ENCODE measurements around the gene TRAPPC3L.
A peak's percentile ranks its signal among the peaks of the same experiment; 100 is the strongest.

Gene TRAPPC3L

DNA sequence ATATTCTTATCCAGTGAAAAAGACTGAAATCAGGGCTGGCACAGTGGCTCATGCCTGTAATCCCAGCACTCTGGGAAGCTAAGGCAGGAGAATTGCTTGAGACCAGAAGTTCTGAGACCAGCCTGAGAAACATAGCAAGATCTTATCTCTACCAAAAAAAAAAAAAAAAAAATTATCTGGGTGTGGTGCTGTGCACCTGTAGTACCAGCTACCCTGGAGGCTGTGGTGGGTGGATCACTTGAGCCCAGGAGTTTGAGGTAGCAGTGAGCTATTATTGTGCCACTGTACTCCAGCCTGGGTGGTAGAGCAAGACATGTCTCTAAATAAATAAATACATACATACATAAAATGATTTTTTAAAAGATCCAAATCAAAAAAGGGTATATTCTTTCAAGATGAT, 78.0 kb downstream of the TRAPPC3L start:
- Histone ChIP-seq H3K27ac (ENCODE audit: low read depth, low read length) (no peak overlapping the region), H2BK120ac (ENCODE audit: insufficient read depth, low read length, poor library complexity) (no peak overlapping the region), H4K12ac (ENCODE audit: low read depth, low read length) (no peak overlapping the region), H3K14ac (ENCODE audit: low read length) (no peak overlapping the region), H2BK12ac (ENCODE audit: low read length) (no peak overlapping the region), H3K4me2 (ENCODE audit: low read length) (no peak overlapping the region), H3K18ac (ENCODE audit: low read length) (no peak overlapping the region), H2BK5ac (ENCODE audit: low read depth, low read length, poor library complexity) (no peak overlapping the region), H2AK5ac (ENCODE audit: low read length) (no peak overlapping the region), H3K23ac (ENCODE audit: low read length) (no peak overlapping the region), H3K9ac (ENCODE audit: low read length) (no peak overlapping the region), H4K8ac (ENCODE audit: low read depth, low read length) (no peak overlapping the region), H3K9me3 (ENCODE audit: insufficient read depth, low read depth, low read length) (no peaks in the 10 kb centered on the region), H3K4me1 (ENCODE audit: control insufficient read depth in 1 of 2, insufficient read depth in 2 of 2, low read length in 2 of 2) (peaks cover 0 to 1% of the 10 kb centered on the region in 2 experiments), H3K36me3 (ENCODE audit: control insufficient read depth in 1 of 2, insufficient read depth in 2 of 2, low read length in 2 of 2) (no peaks in the 10 kb centered on the region), H3K79me2 (ENCODE audit: control insufficient read depth, insufficient read depth, low read length, poor library complexity) (no peaks in the 10 kb centered on the region), H3K27me3 (ENCODE audit: insufficient read depth, low read length) (no peaks in the 10 kb centered on the region), H3K79me1 (ENCODE audit: low read length) (no peaks in the 10 kb centered on the region), H3K4me3 (ENCODE audit: low read depth, low read length) (no peak overlapping the region), H4K91ac (ENCODE audit: low read depth, low read length) (no peak overlapping the region), H2AFZ (ENCODE audit: insufficient read depth, low read length, poor library complexity) (no peak overlapping the region), H3K4ac (ENCODE audit: low read depth, low read length) (no peak overlapping the region)
- DNase-seq = no peak

DNA sequence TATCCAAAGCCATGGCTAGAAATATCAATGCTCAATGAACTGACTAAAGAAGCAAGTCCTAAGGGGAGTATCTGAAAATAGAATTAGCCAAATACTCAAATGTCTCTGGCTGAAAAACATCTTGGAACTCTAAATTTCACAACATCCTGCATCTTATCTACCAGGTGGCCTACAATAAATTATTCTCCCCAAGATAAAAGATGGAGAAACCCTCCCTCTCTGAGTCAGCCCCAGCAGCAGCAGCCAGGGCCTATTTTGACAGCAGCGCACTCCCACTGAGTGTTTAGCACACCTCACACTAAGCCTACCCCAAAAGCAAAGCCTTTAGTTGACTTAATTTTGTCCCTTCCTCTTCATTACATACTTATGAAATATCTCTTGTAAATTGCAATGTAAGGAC, 78.4 kb downstream of the TRAPPC3L start:
- H3K9me3 ChIP-seq (ENCODE audit: insufficient read depth, low read depth, low read length) = no peaks in the 10 kb centered on the region

DNA sequence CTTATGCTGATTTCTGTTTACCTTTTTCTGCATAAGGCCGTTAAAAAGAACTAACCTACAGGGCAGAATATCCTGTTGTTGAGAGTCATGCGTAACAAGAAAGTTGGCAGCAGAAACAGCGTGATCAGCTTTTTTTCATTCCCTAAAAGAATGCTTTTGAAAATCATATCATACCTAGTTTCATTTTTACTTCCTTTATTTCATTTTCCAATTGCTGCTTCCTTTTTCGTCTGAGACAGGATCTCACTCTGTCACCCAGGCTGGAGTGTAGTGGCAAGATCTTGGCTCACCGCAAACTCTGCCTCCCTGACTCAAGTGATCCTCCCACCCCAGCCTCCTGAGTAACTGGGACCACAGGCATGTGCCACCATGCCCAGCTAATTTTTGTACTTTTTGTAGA, 80.2 kb downstream of the TRAPPC3L start:
- WGBS (ENCODE audit: extremely low coverage, insufficient coverage, insufficient read length) = no CpG with 5 or more reads among the region's 5 CpGs
- no peak overlapping the region for H3K4me3 ChIP-seq (ENCODE audit: low read depth, low read length)
- no peak overlapping the region for H3K4ac ChIP-seq (ENCODE audit: low read depth, low read length)
- H3K14ac ChIP-seq (ENCODE audit: low read length) = no peak overlapping the region
- H3K36me3 ChIP-seq (ENCODE audit: control insufficient read depth in 1 of 2, insufficient read depth in 2 of 2, low read length in 2 of 2) = no peaks in the 10 kb centered on the region
- no peaks in the 10 kb centered on the region for H3K79me2 ChIP-seq (ENCODE audit: control insufficient read depth, insufficient read depth, low read length, poor library complexity)
- no peak overlapping the region for H2BK12ac ChIP-seq (ENCODE audit: low read length)
- no peaks in the 10 kb centered on the region for H3K27me3 ChIP-seq (ENCODE audit: insufficient read depth, low read length)
- H3K4me2 ChIP-seq (ENCODE audit: low read length) = no peak overlapping the region
- H3K18ac ChIP-seq (ENCODE audit: low read length) = no peak overlapping the region
- no peak overlapping the region for H2BK120ac ChIP-seq (ENCODE audit: insufficient read depth, low read length, poor library complexity)
- DNase-seq = peak in 1 of 2 donors; percentile 27
- no peak overlapping the region for H3K23ac ChIP-seq (ENCODE audit: low read length)
- peaks cover 7 to 8% of the 10 kb centered on the region in 2 experiments for H3K4me1 ChIP-seq (ENCODE audit: control insufficient read depth in 1 of 2, insufficient read depth in 2 of 2, low read length in 2 of 2)
- no peak overlapping the region for H4K8ac ChIP-seq (ENCODE audit: low read depth, low read length)
- no peak overlapping the region for H4K12ac ChIP-seq (ENCODE audit: low read depth, low read length)
- no peaks in the 10 kb centered on the region for H3K79me1 ChIP-seq (ENCODE audit: low read length)
- no peak overlapping the region for H4K91ac ChIP-seq (ENCODE audit: low read depth, low read length)
- no peak overlapping the region for H3K9ac ChIP-seq (ENCODE audit: low read length)
- H3K9me3 ChIP-seq (ENCODE audit: insufficient read depth, low read depth, low read length) = no peaks in the 10 kb centered on the region
- no peak overlapping the region for H2AK5ac ChIP-seq (ENCODE audit: low read length)
- no peak overlapping the region for H2BK5ac ChIP-seq (ENCODE audit: low read depth, low read length, poor library complexity)
- H3K27ac ChIP-seq (ENCODE audit: low read depth, low read length) = no peak overlapping the region
- no peak overlapping the region for H2AFZ ChIP-seq (ENCODE audit: insufficient read depth, low read length, poor library complexity)

More for the DNA sequence above, 78.4 kb downstream of the TRAPPC3L start:
- Histone ChIP-seq H3K4me1 (ENCODE audit: control insufficient read depth in 1 of 2, insufficient read depth in 2 of 2, low read length in 2 of 2) (peaks cover 2 to 4% of the 10 kb centered on the region in 2 experiments), H4K91ac (ENCODE audit: low read depth, low read length) (no peak overlapping the region), H2AFZ (ENCODE audit: insufficient read depth, low read length, poor library complexity) (no peak overlapping the region), H3K9ac (ENCODE audit: low read length) (no peak overlapping the region), H3K4me3 (ENCODE audit: low read depth, low read length) (no peak overlapping the region), H4K12ac (ENCODE audit: low read depth, low read length) (no peak overlapping the region), H3K36me3 (ENCODE audit: control insufficient read depth in 1 of 2, insufficient read depth in 2 of 2, low read length in 2 of 2) (no peaks in the 10 kb centered on the region), H2BK120ac (ENCODE audit: insufficient read depth, low read length, poor library complexity) (no peak overlapping the region), H4K8ac (ENCODE audit: low read depth, low read length) (no peak overlapping the region), H2BK12ac (ENCODE audit: low read length) (no peak overlapping the region), H3K14ac (ENCODE audit: low read length) (no peak overlapping the region), H3K4me2 (ENCODE audit: low read length) (no peak overlapping the region), H2AK5ac (ENCODE audit: low read length) (no peak overlapping the region), H3K23ac (ENCODE audit: low read length) (no peak overlapping the region), H3K18ac (ENCODE audit: low read length) (no peak overlapping the region), H3K27me3 (ENCODE audit: insufficient read depth, low read length) (no peaks in the 10 kb centered on the region), H3K79me1 (ENCODE audit: low read length) (no peaks in the 10 kb centered on the region), H2BK5ac (ENCODE audit: low read depth, low read length, poor library complexity) (no peak overlapping the region), H3K4ac (ENCODE audit: low read depth, low read length) (no peak overlapping the region), H3K79me2 (ENCODE audit: control insufficient read depth, insufficient read depth, low read length, poor library complexity) (no peaks in the 10 kb centered on the region), H3K27ac (ENCODE audit: low read depth, low read length) (no peak overlapping the region)
- DNase-seq = no peak
- no CpG with 5 or more reads among the region's 1 CpG for WGBS (ENCODE audit: extremely low coverage, insufficient coverage, insufficient read length)

DNA sequence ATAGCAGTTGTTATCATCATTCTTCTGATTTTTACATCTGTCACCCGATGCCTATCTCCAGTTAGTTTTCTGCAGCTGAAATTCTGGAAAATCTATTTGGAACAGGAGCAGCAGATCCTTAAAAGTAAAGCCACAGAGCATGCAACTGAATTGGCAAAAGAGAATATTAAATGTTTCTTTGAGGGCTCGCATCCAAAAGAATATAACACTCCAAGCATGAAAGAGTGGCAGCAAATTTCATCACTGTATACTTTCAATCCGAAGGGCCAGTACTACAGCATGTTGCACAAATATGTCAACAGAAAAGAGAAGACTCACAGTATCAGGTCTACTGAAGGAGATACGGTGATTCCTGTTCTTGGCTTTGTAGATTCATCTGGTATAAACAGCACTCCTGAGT, 82.2 kb downstream of the TRAPPC3L start:
- no peak overlapping the region for H4K91ac ChIP-seq (ENCODE audit: low read depth, low read length)
- no peak overlapping the region for H3K14ac ChIP-seq (ENCODE audit: low read length)
- no peaks in the 10 kb centered on the region for H3K27me3 ChIP-seq (ENCODE audit: insufficient read depth, low read length)
- H2BK120ac ChIP-seq (ENCODE audit: insufficient read depth, low read length, poor library complexity) = no peak overlapping the region
- H2BK12ac ChIP-seq (ENCODE audit: low read length) = no peak overlapping the region
- H3K4ac ChIP-seq (ENCODE audit: low read depth, low read length) = no peak overlapping the region
- no peak overlapping the region for H3K4me3 ChIP-seq (ENCODE audit: low read depth, low read length)
- no peak overlapping the region for H2AFZ ChIP-seq (ENCODE audit: insufficient read depth, low read length, poor library complexity)
- H3K18ac ChIP-seq (ENCODE audit: low read length) = no peak overlapping the region
- peaks cover 7 to 8% of the 10 kb centered on the region in 2 experiments for H3K4me1 ChIP-seq (ENCODE audit: control insufficient read depth in 1 of 2, insufficient read depth in 2 of 2, low read length in 2 of 2)
- WGBS (ENCODE audit: extremely low coverage, insufficient coverage, insufficient read length) = no CpG with 5 or more reads among the region's 4 CpGs
- H3K36me3 ChIP-seq (ENCODE audit: control insufficient read depth in 1 of 2, insufficient read depth in 2 of 2, low read length in 2 of 2) = no peaks in the 10 kb centered on the region
- no peak overlapping the region for H3K4me2 ChIP-seq (ENCODE audit: low read length)
- H3K79me1 ChIP-seq (ENCODE audit: low read length) = no peaks in the 10 kb centered on the region
- H3K23ac ChIP-seq (ENCODE audit: low read length) = no peak overlapping the region
- no peaks in the 10 kb centered on the region for H3K9me3 ChIP-seq (ENCODE audit: insufficient read depth, low read depth, low read length)
- no peak overlapping the region for H3K9ac ChIP-seq (ENCODE audit: low read length)
- peak in 1 of 2 donors; percentile 58 for DNase-seq
- H4K8ac ChIP-seq (ENCODE audit: low read depth, low read length) = no peak overlapping the region
- H3K27ac ChIP-seq (ENCODE audit: low read depth, low read length) = no peak overlapping the region
- H2BK5ac ChIP-seq (ENCODE audit: low read depth, low read length, poor library complexity) = no peak overlapping the region
- H3K79me2 ChIP-seq (ENCODE audit: control insufficient read depth, insufficient read depth, low read length, poor library complexity) = no peaks in the 10 kb centered on the region
- no peak overlapping the region for H2AK5ac ChIP-seq (ENCODE audit: low read length)
- H4K12ac ChIP-seq (ENCODE audit: low read depth, low read length) = no peak overlapping the region
